CD8-positive, alpha-beta memory T cell (primary cell): ENCODE results near the gene SULT1E1. TPM values are rescaled to one million over a fixed set of nuclear protein-coding genes. Genes with fewer than 3 reads are reported as not detected.
A peak's percentile ranks its signal among the peaks of the same experiment; 100 is the strongest.
"Not testable (repeated sequence)": the region's sequence is repeated elsewhere in the genome, so short reads cannot be mapped to it uniquely, and the experiment has no call there.

Source experiments
- CTCF ChIA-PET: fragments of 350-600 bp; sonication (Branson Sonifier 250); formaldehyde crosslinking; loops from one replicate; lab custom pipeline; 2021; ENCODE audit warnings: antibody characterized with exemption; lab: Charles Lee
- POLR2A ChIA-PET: fragments of 350-600 bp; sonication (Branson Sonifier 250); formaldehyde crosslinking; loops from one replicate; lab custom pipeline; 2021; ENCODE audit warnings: antibody characterized with exemption; lab: Charles Lee
- DNase-seq, 5 donors: peaks; one replicate each; pipeline versions ENCODE4 v3.0.0 to v3.0.0-alpha.2; 2020 to 2022; ENCODE audit warnings: mixed read lengths in 1 of 5
- H3K27ac ChIP-seq: one replicate; pipeline ENCODE4 v1.7.0; 2013; ENCODE audit warnings: low read depth, mild to moderate bottlenecking, low read length, moderate library complexity
- H3K27me3 ChIP-seq: 2 replicates; pipeline ENCODE4 v1.7.0; 2013; ENCODE audit warnings: low read length, mild to moderate bottlenecking; ENCODE audit not compliant: insufficient read depth, poor library complexity, severe bottlenecking
- H3K36me3 ChIP-seq: 2 replicates; pipeline ENCODE4 v1.7.0; 2013; ENCODE audit warnings: mild to moderate bottlenecking, low read length, moderate library complexity; ENCODE audit not compliant: insufficient read depth
- H3K4me1 ChIP-seq: 2 replicates; pipeline ENCODE4 v1.7.0; 2013; ENCODE audit warnings: mild to moderate bottlenecking, low read length, moderate library complexity; ENCODE audit not compliant: insufficient read depth
- H3K4me3 ChIP-seq: 2 replicates; pipeline ENCODE4 v1.7.0; 2013; ENCODE audit warnings: mild to moderate bottlenecking, low read length
- H3K9me3 ChIP-seq: 2 replicates; pipeline ENCODE4 v1.7.0; 2013; ENCODE audit warnings: mild to moderate bottlenecking, low read length
- H3K27ac Mint-ChIP-seq, 8 donors: one replicate each; pipeline ENCODE4 v1.8.0; 2020 to 2021; ENCODE audit warnings: mixed read lengths in 8 of 8, mild to moderate bottlenecking in 6 of 8, inconsistent platforms in 3 of 8, moderate library complexity in 3 of 8
- H3K27me3 Mint-ChIP-seq, 2 donors: one replicate each; pipeline ENCODE4 v1.8.0; 2020 to 2021; ENCODE audit warnings: mixed read lengths in 2 of 2, mild to moderate bottlenecking in 1 of 2, moderate library complexity in 1 of 2
- H3K36me3 Mint-ChIP-seq, 3 donors: one replicate each; pipeline ENCODE4 v1.8.0; 2020 to 2021; ENCODE audit warnings: mixed read lengths in 3 of 3, inconsistent platforms in 1 of 3, mild to moderate bottlenecking in 1 of 3
- H3K4me1 Mint-ChIP-seq, 3 donors: one replicate each; pipeline ENCODE4 v1.8.0; 2020 to 2021; ENCODE audit warnings: mixed read lengths in 3 of 3, inconsistent platforms in 1 of 3, mild to moderate bottlenecking in 1 of 3
- H3K4me3 Mint-ChIP-seq, 7 donors: one replicate each; pipeline ENCODE4 v1.8.0; 2020 to 2021; ENCODE audit warnings: mixed read lengths in 7 of 7, mild to moderate bottlenecking in 6 of 7, moderate library complexity in 4 of 7, inconsistent platforms in 2 of 7
- H3K9me3 Mint-ChIP-seq, 5 donors: one replicate each; pipeline ENCODE4 v1.8.0; 2020 to 2022; ENCODE audit warnings: mixed read lengths in 5 of 5, mild to moderate bottlenecking in 3 of 5, moderate library complexity in 2 of 5, inconsistent platforms in 1 of 5
- polyA plus RNA-seq: library from polyadenylated mRNA; unstranded; fragments of 300-500 nt; fragmentation: Illumina TruSeq; gene quantifications from one replicate; pipeline ENCODE4 v1.2.3, GENCODE V29; 2021
- total RNA-seq, 2 experiments: library from RNA; stranded (reverse); gene quantifications; one replicate each; pipeline ENCODE4 v1.2.3, GENCODE V29; 2021

SULT1E1 gene
- total and polyA plus RNA-seq, 3 experiments from 2014 or later: not detected

DNA sequence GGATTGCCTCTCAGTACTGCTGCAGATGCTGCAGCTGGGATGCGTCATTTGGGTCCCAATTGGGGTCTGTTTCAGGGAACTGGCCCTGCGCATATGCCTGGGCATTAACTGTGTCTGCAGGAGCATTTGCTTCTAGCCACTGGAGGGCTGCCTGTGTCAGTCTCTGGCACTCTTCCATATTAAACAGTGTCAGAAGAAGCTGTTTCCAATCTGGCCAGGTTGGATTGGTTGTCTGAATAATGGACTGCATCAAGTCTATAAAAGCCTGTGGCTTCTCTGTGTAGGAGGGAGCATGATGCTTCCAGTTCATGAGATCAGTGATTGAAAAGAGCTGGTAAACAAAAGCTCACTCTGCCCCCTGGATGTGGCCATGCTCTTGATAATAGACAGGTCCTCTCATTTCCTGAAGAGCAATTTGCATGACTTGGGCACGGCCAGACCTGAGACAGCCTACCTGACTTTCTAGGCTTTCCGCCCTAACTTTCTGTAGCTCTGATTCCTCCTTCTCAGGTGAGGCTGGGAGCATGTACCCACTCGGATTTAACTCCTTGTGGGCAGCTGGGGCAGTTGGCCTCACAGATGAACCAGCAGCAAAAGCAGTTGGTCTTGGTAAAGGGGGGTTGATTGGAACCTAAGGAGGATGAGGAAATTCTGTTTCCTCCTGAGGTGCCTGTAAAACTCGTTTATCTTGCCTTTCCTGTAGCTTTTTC lies 29.2 kb downstream of the SULT1E1 start:
- DNase-seq: peak in 1 of 5 donors; percentile 14
- no peak overlapping the region for H3K27ac Mint-ChIP-seq
- CTCF ChIA-PET: interaction anchor here (2.3 kb wide), 1 partner anchor 8 kb away, joined by 6 read pairs; no protein-coding TSS in a partner anchor

DNA sequence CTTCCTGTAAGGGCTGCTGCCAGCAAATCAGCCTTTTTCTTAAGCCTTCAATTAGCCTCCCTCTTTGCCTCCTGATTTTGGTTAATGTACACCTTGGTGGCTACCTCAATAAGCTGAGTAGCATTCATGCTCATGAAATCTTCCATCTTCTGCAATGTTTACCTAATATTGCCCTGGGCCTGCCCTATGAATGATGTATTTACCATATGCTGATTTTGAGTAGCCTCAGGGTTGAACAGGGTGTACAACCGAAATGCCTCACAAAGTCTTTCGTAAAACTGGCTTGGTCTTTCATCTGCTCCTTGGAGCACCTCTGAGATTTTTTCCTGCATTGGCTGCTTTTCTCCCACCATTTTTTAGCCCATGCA lies 29.8 kb downstream of the SULT1E1 start:
- no peaks in the 10 kb centered on the region for H3K4me1 ChIP-seq
- no peak overlapping the region for H3K4me3 Mint-ChIP-seq
- no peaks in the 10 kb centered on the region for H3K27me3 ChIP-seq
- H3K4me1 Mint-ChIP-seq: peaks cover 3 to 7% (median 7%) of the 10 kb centered on the region in 3 donors
- CTCF ChIA-PET: no interaction called here
- no peaks in the 10 kb centered on the region for H3K36me3 Mint-ChIP-seq
- no peak overlapping the region for H3K27ac ChIP-seq
- H3K9me3 Mint-ChIP-seq: peaks cover 0 to 4% (median 0%) of the 10 kb centered on the region in 5 donors
- peaks cover 0 to 2% of the 10 kb centered on the region in 2 donors for H3K27me3 Mint-ChIP-seq
- no peak overlapping the region for H3K4me3 ChIP-seq
- no peak overlapping the region for H3K27ac Mint-ChIP-seq
- H3K9me3 ChIP-seq: no peaks in the 10 kb centered on the region
- POLR2A ChIA-PET: no interaction called here
- H3K36me3 ChIP-seq: no peaks in the 10 kb centered on the region
- DNase-seq: no peak

More for the DNA sequence above, 29.2 kb downstream of the SULT1E1 start:
- H3K27ac ChIP-seq: no peak overlapping the region
- H3K4me3 ChIP-seq: no peak overlapping the region
- H3K36me3 ChIP-seq: no peaks in the 10 kb centered on the region
- Mint-ChIP-seq H3K36me3 (no peaks in the 10 kb centered on the region), H3K4me3 (no peak overlapping the region), H3K27me3 (peaks cover 0 to 2% of the 10 kb centered on the region in 2 donors), H3K9me3 (peaks cover 0 to 2% (median 0%) of the 10 kb centered on the region in 5 donors), H3K4me1 (peaks cover 3 to 7% (median 7%) of the 10 kb centered on the region in 3 donors)
- POLR2A ChIA-PET: no interaction called here
- no peaks in the 10 kb centered on the region for H3K4me1 ChIP-seq
- no peaks in the 10 kb centered on the region for H3K9me3 ChIP-seq
- no peaks in the 10 kb centered on the region for H3K27me3 ChIP-seq

DNA sequence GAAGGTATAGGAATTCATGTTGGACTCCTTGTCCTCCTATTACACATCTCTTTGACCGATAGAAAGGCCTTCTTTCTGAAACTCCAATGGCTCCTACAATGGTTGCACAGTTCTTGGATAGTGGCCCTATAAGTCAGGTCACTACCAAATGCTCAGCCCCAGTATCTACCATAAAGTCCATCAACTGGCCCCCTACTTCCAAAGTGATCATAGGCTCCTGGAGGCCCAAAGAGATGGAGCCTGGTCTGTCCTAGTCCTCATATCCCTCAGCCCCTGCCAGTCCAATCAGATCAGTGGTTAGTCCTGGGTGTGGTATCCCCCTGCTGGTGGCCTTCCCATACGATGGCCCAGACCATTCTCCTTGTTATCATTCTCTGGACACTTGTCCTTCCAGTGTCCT lies 30.3 kb downstream of the SULT1E1 start:
- H3K4me3 Mint-ChIP-seq: no peak overlapping the region
- POLR2A ChIA-PET: no interaction called here
- peaks cover 3 to 7% (median 7%) of the 10 kb centered on the region in 3 donors for H3K4me1 Mint-ChIP-seq

DNA sequence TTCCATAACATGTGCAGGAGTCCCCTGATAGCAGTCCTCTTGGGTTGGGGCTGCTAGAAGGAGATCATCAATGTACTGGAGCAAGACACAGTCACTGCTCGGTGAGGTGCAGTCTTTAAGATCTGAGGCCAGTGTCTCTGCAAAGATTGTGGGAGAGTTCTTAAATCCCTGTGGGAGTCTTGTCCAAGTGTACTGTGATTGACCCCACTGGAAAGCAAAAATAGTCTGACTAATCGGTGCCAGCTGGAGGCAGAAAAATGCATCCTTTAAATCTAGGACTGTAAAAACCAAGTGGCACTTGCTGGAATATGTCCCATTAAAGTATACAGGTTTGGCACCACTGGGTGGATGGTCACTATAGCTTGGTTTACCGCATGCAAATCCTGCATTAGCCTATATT lies 31.1 kb downstream of the SULT1E1 start:
- no peaks in the 10 kb centered on the region for H3K9me3 ChIP-seq
- H3K4me3 ChIP-seq: no peak overlapping the region
- no peaks in the 10 kb centered on the region for H3K4me1 ChIP-seq
- Mint-ChIP-seq H3K9me3 (peaks cover 0 to 4% (median 0%) of the 10 kb centered on the region in 5 donors), H3K4me1 (peaks cover 4 to 7% (median 7%) of the 10 kb centered on the region in 3 donors), H3K27me3 (peaks cover 0 to 2% of the 10 kb centered on the region in 2 donors), H3K27ac (no peak overlapping the region), H3K36me3 (no peaks in the 10 kb centered on the region), H3K4me3 (no peak overlapping the region)
- POLR2A ChIA-PET: no interaction called here
- no peaks in the 10 kb centered on the region for H3K27me3 ChIP-seq
- no peak overlapping the region for H3K27ac ChIP-seq
- no peak for DNase-seq
- no peaks in the 10 kb centered on the region for H3K36me3 ChIP-seq
- CTCF ChIA-PET: no interaction called here

More for the DNA sequence above, 30.3 kb downstream of the SULT1E1 start:
- Histone ChIP-seq H3K27ac (no peak overlapping the region), H3K9me3 (no peaks in the 10 kb centered on the region), H3K27me3 (no peaks in the 10 kb centered on the region), H3K36me3 (no peaks in the 10 kb centered on the region), H3K4me1 (no peaks in the 10 kb centered on the region), H3K4me3 (no peak overlapping the region)
- CTCF ChIA-PET: no interaction called here
- Mint-ChIP-seq H3K27me3 (peaks cover 0 to 2% of the 10 kb centered on the region in 2 donors), H3K9me3 (peaks cover 0 to 4% (median 0%) of the 10 kb centered on the region in 5 donors), H3K27ac (no peak overlapping the region), H3K36me3 (no peaks in the 10 kb centered on the region)
- no peak for DNase-seq

DNA sequence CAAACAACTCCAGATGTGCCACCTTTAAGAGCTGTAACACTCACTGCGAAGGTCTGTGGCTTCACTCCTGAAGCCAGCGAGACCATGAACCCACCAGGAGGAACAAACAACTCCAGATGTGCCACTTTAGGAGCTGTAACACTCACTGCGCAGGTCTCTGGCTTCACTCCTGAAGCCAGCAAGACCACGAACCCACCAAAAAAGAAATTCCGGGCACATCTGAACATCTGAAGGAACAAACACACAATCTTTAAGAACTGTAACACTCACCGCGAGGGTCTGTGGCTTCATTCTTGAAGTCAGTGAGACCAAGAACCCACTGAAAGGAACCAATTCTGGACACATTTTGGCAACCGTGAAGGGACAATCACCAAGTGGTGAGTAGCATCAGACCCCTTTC lies 34.9 kb downstream of the SULT1E1 start:
- DNase-seq, H3K27me3 ChIP-seq, H3K9me3 ChIP-seq, H3K9me3 Mint-ChIP-seq, H3K27ac ChIP-seq, H3K4me1 ChIP-seq, CTCF ChIA-PET, H3K27me3 Mint-ChIP-seq, H3K36me3 Mint-ChIP-seq, POLR2A ChIA-PET, H3K36me3 ChIP-seq, H3K4me1 Mint-ChIP-seq, H3K4me3 ChIP-seq: not testable (repeated sequence)
- Mint-ChIP-seq H3K4me3 (peak overlapping the region in 1 of 7 donors; percentile 13), H3K27ac (peak overlapping the region in 1 of 8 donors; percentile 1)

DNA sequence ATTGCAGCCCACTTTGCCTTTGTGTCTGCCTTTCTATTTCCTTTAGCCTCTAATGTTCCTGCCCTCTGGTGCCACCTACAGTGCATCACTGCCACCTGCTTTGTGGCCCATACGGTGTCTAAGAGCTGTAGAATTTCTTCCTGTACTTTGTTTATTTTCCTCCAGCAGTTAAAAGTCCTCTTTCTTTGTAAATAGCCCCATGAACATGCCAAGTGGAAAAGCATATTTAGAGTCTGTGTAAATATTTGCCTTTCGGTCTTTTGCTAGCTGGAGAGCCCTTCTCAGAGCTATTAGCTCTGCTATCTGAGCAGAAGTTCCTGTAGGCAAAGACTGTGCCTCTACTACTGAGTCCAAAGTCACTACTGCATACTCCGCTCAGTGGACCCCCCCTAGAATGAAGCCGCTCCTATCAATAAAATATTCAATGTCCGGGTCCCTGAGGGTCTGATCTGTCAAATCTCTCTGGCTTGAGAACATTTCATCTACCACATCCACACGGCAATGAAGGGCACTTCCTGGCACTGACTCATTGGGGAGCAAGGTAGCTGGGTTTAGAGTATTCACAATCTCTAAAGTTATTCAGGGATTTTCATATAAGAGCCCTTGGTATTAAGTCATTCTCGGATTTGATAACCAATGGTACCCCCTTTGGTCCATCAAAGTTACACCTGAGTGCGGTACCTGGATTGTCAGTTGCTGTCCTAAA lies 36.3 kb downstream of the SULT1E1 start:
- Histone ChIP-seq H3K27ac (no peak overlapping the region), H3K27me3 (no peaks in the 10 kb centered on the region), H3K36me3 (no peaks in the 10 kb centered on the region), H3K4me3 (no peak overlapping the region), H3K9me3 (no peaks in the 10 kb centered on the region), H3K4me1 (no peaks in the 10 kb centered on the region)
- Mint-ChIP-seq H3K4me1 (peaks cover 0 to 5% (median 0%) of the 10 kb centered on the region in 3 donors), H3K9me3 (peaks cover 0 to 3% (median 0%) of the 10 kb centered on the region in 5 donors), H3K4me3 (no peak overlapping the region), H3K36me3 (no peaks in the 10 kb centered on the region), H3K27me3 (no peaks in the 10 kb centered on the region), H3K27ac (no peak overlapping the region)
- ChIA-PET CTCF (interaction anchor here (0.7 to 1.6 kb wide), 5 partner anchors 8 to 137 kb away, joined by 3 to 6 read pairs (median 3); partner anchors contain the start of gene SULT1B1), POLR2A (no interaction called here)
- peak in 3 of 5 donors; percentile 7 to 56 (median 54) for DNase-seq

DNA sequence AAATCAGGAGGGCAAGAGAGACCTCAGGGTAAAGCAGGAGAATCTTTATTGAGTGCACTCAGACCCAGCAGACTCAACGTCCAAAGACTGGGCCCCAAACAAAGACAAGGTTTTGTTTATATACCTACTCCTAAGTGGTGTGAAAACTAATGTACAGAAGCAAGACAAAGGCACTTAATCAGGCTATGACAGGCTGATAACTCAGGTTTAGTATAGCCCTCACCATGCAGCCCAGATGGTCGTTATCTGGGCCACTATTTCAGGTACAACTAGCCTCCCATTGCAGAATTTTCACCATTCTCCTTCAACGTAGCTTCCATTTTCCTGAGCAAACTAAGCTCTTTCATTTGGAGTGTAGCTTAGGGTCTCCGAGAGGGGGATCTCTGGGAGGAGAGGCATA lies 36.9 kb downstream of the SULT1E1 start:
- no peak overlapping the region for H3K4me3 Mint-ChIP-seq
- ChIA-PET POLR2A (no interaction called here), CTCF (interaction anchor here (1.3 to 1.6 kb wide), 3 partner anchors 9 to 136 kb away, joined by 3 to 6 read pairs (median 4); no protein-coding TSS in a partner anchor)
- no peaks in the 10 kb centered on the region for H3K36me3 Mint-ChIP-seq
- Histone ChIP-seq H3K4me3 (no peak overlapping the region), H3K36me3 (no peaks in the 10 kb centered on the region), H3K27me3 (no peaks in the 10 kb centered on the region), H3K4me1 (no peaks in the 10 kb centered on the region), H3K9me3 (no peaks in the 10 kb centered on the region), H3K27ac (no peak overlapping the region)
- no peak for DNase-seq
- H3K4me1 Mint-ChIP-seq: peaks cover 0 to 5% (median 0%) of the 10 kb centered on the region in 3 donors
- no peaks in the 10 kb centered on the region for H3K27me3 Mint-ChIP-seq
- H3K9me3 Mint-ChIP-seq: peaks cover 0 to 3% (median 0%) of the 10 kb centered on the region in 5 donors
- H3K27ac Mint-ChIP-seq: no peak overlapping the region

DNA sequence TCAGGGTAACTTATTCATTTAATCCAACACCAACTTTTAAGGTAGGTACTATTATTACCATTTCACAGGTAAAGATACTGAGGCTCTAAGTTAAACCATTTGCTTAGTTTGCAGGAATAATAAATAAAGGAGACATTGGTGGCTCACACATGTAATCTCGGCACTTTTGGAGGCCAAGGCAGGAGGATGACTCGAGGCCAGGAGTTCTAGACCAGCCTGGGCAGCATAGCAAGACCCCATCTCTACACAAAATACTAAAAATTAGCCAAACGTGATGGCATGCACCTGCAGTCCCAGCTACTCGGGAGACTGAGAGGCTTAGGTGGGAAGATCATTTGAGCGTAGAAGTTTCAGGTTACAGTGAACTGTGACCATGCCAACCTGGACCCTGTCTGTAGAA lies 37.7 kb downstream of the SULT1E1 start:
- Histone ChIP-seq H3K4me3 (no peak overlapping the region), H3K4me1 (no peaks in the 10 kb centered on the region), H3K27me3 (no peaks in the 10 kb centered on the region), H3K27ac (no peak overlapping the region), H3K9me3 (no peaks in the 10 kb centered on the region), H3K36me3 (no peaks in the 10 kb centered on the region)
- Mint-ChIP-seq H3K36me3 (no peaks in the 10 kb centered on the region), H3K9me3 (peaks cover 0 to 3% (median 0%) of the 10 kb centered on the region in 5 donors), H3K27ac (no peak overlapping the region), H3K4me1 (peaks cover 0 to 5% (median 0%) of the 10 kb centered on the region in 3 donors), H3K4me3 (no peak overlapping the region), H3K27me3 (no peaks in the 10 kb centered on the region)
- DNase-seq: no peak
- POLR2A ChIA-PET: no interaction called here
- CTCF ChIA-PET: interaction anchor here (1.6 kb wide), 1 partner anchor 10 kb away, joined by 6 read pairs; no protein-coding TSS in a partner anchor
